ENCODE data around the gene DUOX2.

The DUOX2 gene

GRCh38 chr15:45155739-45156138, 41.8 kb upstream of the DUOX2 start:
- no peaks in the 10 kb centered on the region for H3K4me1 ChIP-seq (ENCODE audit: insufficient read depth, low read length, poor library complexity, severe bottlenecking)
- no peak overlapping the region for H2AFZ ChIP-seq (ENCODE audit: low read length)
- no peaks in the 10 kb centered on the region for H3F3A ChIP-seq (ENCODE audit: low read depth)
- H4K20me1 ChIP-seq (ENCODE audit: insufficient read depth, low read length, poor library complexity, severe bottlenecking) = no peaks in the 10 kb centered on the region
- TF ChIP-seq EZH2phosphoT487 (IDR thresholded peaks at IDR 0.05; ENCODE audit: borderline replicate concordance) = no peak
- no peak for TF ChIP-seq CTCF (conservative IDR thresholded peaks at IDR 0.05; ENCODE audit: low read length)
- H3K36me3 ChIP-seq (ENCODE audit: insufficient read depth, low read length) = no peaks in the 10 kb centered on the region
- H3K9ac ChIP-seq (ENCODE audit: low read depth, low read length, poor library complexity, severe bottlenecking) = no peak overlapping the region
- H3K9me3 ChIP-seq (ENCODE audit: insufficient read depth, low read depth, low read length) = no peaks in the 10 kb centered on the region
- H3K9me2 ChIP-seq (replicated peaks; ENCODE audit: low read depth, low read length) = no peaks in the 10 kb centered on the region
- H3K27me3 ChIP-seq (ENCODE audit: insufficient read depth, low read length, poor library complexity, severe bottlenecking) = no peaks in the 10 kb centered on the region
- H3K4me3 ChIP-seq (ENCODE audit: low read length, poor library complexity, severe bottlenecking) = no peak overlapping the region
- no peaks in the 10 kb centered on the region for H3K79me2 ChIP-seq (ENCODE audit: insufficient read depth, low read length)
- H3K4me2 ChIP-seq (ENCODE audit: low read depth, low read length, poor library complexity, severe bottlenecking) = no peak overlapping the region

- TF ChIP-seq EZH2phosphoT487 (IDR thresholded peaks at IDR 0.05; ENCODE audit: borderline replicate concordance) = no peak
- no peak for TF ChIP-seq CTCF (conservative IDR thresholded peaks at IDR 0.05; ENCODE audit: low read length)
- no peaks in the 10 kb centered on the region for H3F3A ChIP-seq (ENCODE audit: low read depth)
- H3K9ac ChIP-seq (ENCODE audit: low read depth, low read length, poor library complexity, severe bottlenecking) = no peak overlapping the region
- no peak overlapping the region for H3K4me2 ChIP-seq (ENCODE audit: low read depth, low read length, poor library complexity, severe bottlenecking)
- H3K4me1 ChIP-seq (ENCODE audit: insufficient read depth, low read length, poor library complexity, severe bottlenecking) = peaks cover 5% of the 10 kb centered on the region
- H2AFZ ChIP-seq (ENCODE audit: low read length) = no peak overlapping the region
- H3K79me2 ChIP-seq (ENCODE audit: insufficient read depth, low read length) = no peaks in the 10 kb centered on the region
- H3K9me2 ChIP-seq (replicated peaks; ENCODE audit: low read depth, low read length) = no peaks in the 10 kb centered on the region
- H4K20me1 ChIP-seq (ENCODE audit: insufficient read depth, low read length, poor library complexity, severe bottlenecking) = no peaks in the 10 kb centered on the region
- H3K36me3 ChIP-seq (ENCODE audit: insufficient read depth, low read length) = no peaks in the 10 kb centered on the region
- no peaks in the 10 kb centered on the region for H3K9me3 ChIP-seq (ENCODE audit: insufficient read depth, low read depth, low read length)
- H3K4me3 ChIP-seq (ENCODE audit: low read length, poor library complexity, severe bottlenecking) = no peak overlapping the region
- no peaks in the 10 kb centered on the region for H3K27me3 ChIP-seq (ENCODE audit: insufficient read depth, low read length, poor library complexity, severe bottlenecking)
Observed at GRCh38 chr15:45151998-45152828, 38.2 kb upstream of the DUOX2 start.

- no peak overlapping the region for H2AFZ ChIP-seq (ENCODE audit: low read length)
- H4K20me1 ChIP-seq (ENCODE audit: insufficient read depth, low read length, poor library complexity, severe bottlenecking) = no peaks in the 10 kb centered on the region
- TF ChIP-seq EZH2phosphoT487 (IDR thresholded peaks at IDR 0.05; ENCODE audit: borderline replicate concordance) (no peak), CTCF (conservative IDR thresholded peaks at IDR 0.05; ENCODE audit: low read length) (no peak)
- no peaks in the 10 kb centered on the region for H3K9me2 ChIP-seq (replicated peaks; ENCODE audit: low read depth, low read length)
- H3K27me3 ChIP-seq (ENCODE audit: insufficient read depth, low read length, poor library complexity, severe bottlenecking) = no peaks in the 10 kb centered on the region
- no peak overlapping the region for H3K4me3 ChIP-seq (ENCODE audit: low read length, poor library complexity, severe bottlenecking)
- H3K4me1 ChIP-seq (ENCODE audit: insufficient read depth, low read length, poor library complexity, severe bottlenecking) = peaks cover 5% of the 10 kb centered on the region
- no peaks in the 10 kb centered on the region for H3K9me3 ChIP-seq (ENCODE audit: insufficient read depth, low read depth, low read length)
- H3K79me2 ChIP-seq (ENCODE audit: insufficient read depth, low read length) = no peaks in the 10 kb centered on the region
- H3F3A ChIP-seq (ENCODE audit: low read depth) = no peaks in the 10 kb centered on the region
- H3K9ac ChIP-seq (ENCODE audit: low read depth, low read length, poor library complexity, severe bottlenecking) = no peak overlapping the region
- no peak overlapping the region for H3K4me2 ChIP-seq (ENCODE audit: low read depth, low read length, poor library complexity, severe bottlenecking)
- H3K36me3 ChIP-seq (ENCODE audit: insufficient read depth, low read length) = no peaks in the 10 kb centered on the region
Observed at GRCh38 chr15:45150997-45151396, 37.0 kb upstream of the DUOX2 start.

All from Loucy (cell line).